Suprapubic skin (tissue), 4 donors: ENCODE data around the gene IQGAP2. TPM values are rescaled to one million over a fixed set of nuclear protein-coding genes. Genes with fewer than 3 reads are reported as not detected.

Experiments used
- DNase-seq, 2 donors: peaks; one replicate each; pipeline ENCODE4 v3.0.0-alpha.2; 2019; ENCODE audit warnings: low spot score in 2 of 2
- H3K27ac ChIP-seq: fragments of 200-600 bp; sonication (generic); one replicate; pipeline ENCODE4 v1.5.1; 2019
- H3K27me3 ChIP-seq: fragments of 200-600 bp; sonication (generic); one replicate; pipeline ENCODE4 v1.5.1; 2019
- H3K36me3 ChIP-seq: fragments of 200-600 bp; sonication (generic); one replicate; pipeline ENCODE4 v1.5.1; 2019
- H3K4me1 ChIP-seq: fragments of 200-600 bp; sonication (generic); one replicate; pipeline ENCODE4 v1.5.1; 2019
- H3K4me3 ChIP-seq: fragments of 200-600 bp; sonication (generic); one replicate; pipeline ENCODE4 v1.5.1; 2019; ENCODE audit warnings: mild to moderate bottlenecking
- H3K9me3 ChIP-seq: fragments of 200-600 bp; sonication (generic); one replicate; pipeline ENCODE4 v1.5.1; 2019
- CTCF ChIP-seq, 2 donors: fragments of 200-600 bp in 1 of 2; fragments of 450-650 bp in 1 of 2; sonication (generic) in 1 of 2; IDR thresholded peaks; one replicate each; pipeline ENCODE4 v1.5.1; 2016 to 2019; ENCODE audit warnings: antibody characterized with exemption in 2 of 2, mild to moderate bottlenecking in 1 of 2, moderate library complexity in 1 of 2
- EP300 ChIP-seq: sonication (generic); formaldehyde crosslinking; IDR thresholded peaks from one replicate; pipeline ENCODE4 v1.6.1; 2017; ENCODE audit warnings: antibody characterized with exemption
- POLR2A ChIP-seq, 2 donors: fragments of 450-650 bp; IDR thresholded peaks; one replicate each; pipeline ENCODE4 v1.6.1; 2017; ENCODE audit warnings: antibody characterized with exemption in 2 of 2, mild to moderate bottlenecking in 2 of 2, moderate library complexity in 2 of 2
- POLR2AphosphoS5 ChIP-seq, 3 donors: sonication (generic); formaldehyde crosslinking; IDR thresholded peaks; one replicate each; pipeline ENCODE4 v1.6.1; 2017; ENCODE audit warnings: antibody characterized with exemption in 3 of 3
- WGBS: methylation state at CpG from one replicate; pipeline ENCODE4 v1.1.5; 2018; 5-methylcytosine and 5-hydroxymethylcytosine counted together
- total RNA-seq, 4 donors: library from RNA; depleted of rRNA; stranded (reverse); fragments of >200 nt; gene quantifications; one replicate each; pipeline ENCODE4 v1.1.0, GENCODE V29; 2016

The IQGAP2 gene
- total RNA-seq, 4 donors from 2014 or later: 10.1 to 49.0 (median 12.8) TPM

- WGBS: 56% methylated on average over 3 of the region's 3 CpGs
- no peak overlapping the region for H3K27ac ChIP-seq
Observed at GRCh38 chr5:76537073-76537543, 134.0 kb downstream of the IQGAP2 start.

DNA sequence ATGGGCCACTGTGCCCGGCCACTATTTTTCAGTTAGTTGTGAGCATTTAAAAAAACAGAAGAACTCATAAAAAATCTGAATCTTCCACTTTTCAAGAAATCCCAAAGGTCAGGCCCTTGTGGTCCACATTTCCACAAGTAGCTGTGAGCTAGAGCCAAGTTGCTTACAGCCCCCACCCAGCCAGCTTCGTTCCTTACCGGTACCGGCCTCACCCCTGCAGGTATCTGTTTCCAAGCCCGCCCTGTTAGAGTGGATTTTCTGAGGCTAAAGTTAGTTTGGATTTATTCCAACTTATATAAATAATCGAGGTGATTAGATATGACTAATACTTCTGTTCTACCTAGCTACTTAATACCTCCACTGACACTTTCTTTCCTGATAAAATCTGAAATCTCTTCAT is 139.2 kb downstream of the IQGAP2 start:
- Histone ChIP-seq H3K27me3 (no peaks in the 10 kb centered on the region), H3K36me3 (no peaks in the 10 kb centered on the region), H3K9me3 (no peaks in the 10 kb centered on the region), H3K4me3 (no peak overlapping the region), H3K27ac (peak overlapping the region; percentile 66), H3K4me1 (peaks cover 24% of the 10 kb centered on the region)
- WGBS: 53% methylated on average over 6 of the region's 6 CpGs
- DNase-seq: no peak
- TF ChIP-seq POLR2A (IDR thresholded peaks at IDR 0.05) (no peak), EP300 (no peak), CTCF (IDR thresholded peaks at IDR 0.05) (no peak), POLR2AphosphoS5 (IDR thresholded peaks at IDR 0.05) (no peak)

More at GRCh38 chr5:76537073-76537543, 134.0 kb downstream of the IQGAP2 start:
- Histone ChIP-seq H3K36me3 (no peaks in the 10 kb centered on the region), H3K4me1 (peaks cover 1% of the 10 kb centered on the region), H3K4me3 (no peak overlapping the region), H3K27me3 (no peaks in the 10 kb centered on the region), H3K9me3 (no peaks in the 10 kb centered on the region)
- DNase-seq: no peak
- no peak for TF ChIP-seq EP300
- TF ChIP-seq POLR2AphosphoS5 (IDR thresholded peaks at IDR 0.05): no peak
- no peak for TF ChIP-seq CTCF (IDR thresholded peaks at IDR 0.05)
- no peak for TF ChIP-seq POLR2A (IDR thresholded peaks at IDR 0.05)

DNA sequence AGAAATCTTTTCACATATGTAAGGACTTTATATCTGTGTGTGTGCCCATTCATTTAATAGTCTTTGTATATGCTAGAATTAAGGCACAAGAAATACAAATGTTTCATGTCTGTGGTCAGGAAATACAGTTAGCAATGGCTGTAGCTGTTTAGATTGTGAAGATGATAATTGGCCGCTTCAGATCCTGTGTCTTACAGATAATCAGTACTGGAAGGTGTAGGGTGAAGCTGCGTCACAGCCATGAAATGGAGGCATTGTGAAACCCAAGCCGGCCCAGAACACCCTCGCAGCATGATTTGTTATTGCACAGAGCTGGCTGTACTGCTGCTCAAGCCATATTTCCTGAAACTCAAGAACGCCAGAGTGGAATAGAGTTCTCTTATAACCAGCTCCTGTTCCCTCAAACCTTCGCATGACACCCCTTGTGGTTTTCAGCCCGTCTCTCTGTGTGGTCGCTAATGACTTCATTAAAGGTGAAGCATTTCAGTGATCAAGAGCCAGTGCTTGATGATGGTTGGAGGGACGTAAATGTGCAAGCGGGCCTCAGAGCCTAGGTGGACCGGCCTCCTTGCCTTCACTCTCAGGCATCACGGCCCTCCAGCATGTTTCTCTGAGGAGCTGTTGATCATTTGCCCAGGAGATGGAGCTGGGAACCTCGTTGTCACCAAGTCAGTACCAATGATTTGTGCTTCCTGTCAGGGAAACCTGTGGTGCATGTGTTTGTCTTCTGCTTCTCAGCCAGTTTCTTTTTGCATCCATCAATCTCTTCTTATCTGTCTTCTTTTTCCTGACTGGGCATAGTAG is 140.0 kb downstream of the IQGAP2 start:
- no peaks in the 10 kb centered on the region for H3K9me3 ChIP-seq
- no peaks in the 10 kb centered on the region for H3K36me3 ChIP-seq
- 68% methylated on average over 13 of the region's 13 CpGs for WGBS
- no peak overlapping the region for H3K4me3 ChIP-seq
- TF ChIP-seq POLR2A (IDR thresholded peaks at IDR 0.05): no peak
- TF ChIP-seq CTCF (IDR thresholded peaks at IDR 0.05): no peak
- TF ChIP-seq POLR2AphosphoS5 (IDR thresholded peaks at IDR 0.05): no peak
- TF ChIP-seq EP300: no peak
- peak overlapping the region; percentile 66 for H3K27ac ChIP-seq
- H3K4me1 ChIP-seq: peaks cover 29% of the 10 kb centered on the region
- H3K27me3 ChIP-seq: no peaks in the 10 kb centered on the region
- no peak for DNase-seq

GRCh38 chr5:76544268-76544926 is 141.3 kb downstream of the IQGAP2 start:
- no peak overlapping the region for H3K4me3 ChIP-seq
- no peaks in the 10 kb centered on the region for H3K36me3 ChIP-seq
- H3K27ac ChIP-seq: peak overlapping the region; percentile 66
- H3K27me3 ChIP-seq: no peaks in the 10 kb centered on the region
- WGBS: 48% methylated on average over 4 of the region's 4 CpGs
- H3K4me1 ChIP-seq: peaks cover 33% of the 10 kb centered on the region
- TF ChIP-seq POLR2AphosphoS5 (IDR thresholded peaks at IDR 0.05): no peak
- TF ChIP-seq CTCF (IDR thresholded peaks at IDR 0.05): peak in 1 of 2 donors; percentile 37
- no peak for TF ChIP-seq EP300
- no peak for TF ChIP-seq POLR2A (IDR thresholded peaks at IDR 0.05)
- DNase-seq: no peak
- no peaks in the 10 kb centered on the region for H3K9me3 ChIP-seq

GRCh38 chr5:76545184-76545583 is 142.1 kb downstream of the IQGAP2 start:
- no peaks in the 10 kb centered on the region for H3K27me3 ChIP-seq
- no peak overlapping the region for H3K27ac ChIP-seq
- H3K4me3 ChIP-seq: no peak overlapping the region
- TF ChIP-seq POLR2AphosphoS5 (IDR thresholded peaks at IDR 0.05): no peak
- TF ChIP-seq POLR2A (IDR thresholded peaks at IDR 0.05): no peak
- TF ChIP-seq EP300: no peak
- no peak for TF ChIP-seq CTCF (IDR thresholded peaks at IDR 0.05)
- WGBS: 82% methylated on average over 4 of the region's 4 CpGs
- no peak for DNase-seq
- H3K9me3 ChIP-seq: no peaks in the 10 kb centered on the region
- no peaks in the 10 kb centered on the region for H3K36me3 ChIP-seq
- H3K4me1 ChIP-seq: peaks cover 33% of the 10 kb centered on the region
